Keratinocyte (primary cell): ENCODE results near the gene STK32C.

ENCODE experiments used
- CTCF ChIP-seq, 3 experiments: IDR thresholded peaks in 1 of 3; conservative IDR thresholded peaks in 1 of 3; optimal IDR thresholded peaks in 1 of 3; 2 replicates in 2 of 3; 3 replicates in 1 of 3; pipeline versions ENCODE3 to v1.5.1; 2011; ENCODE audit warnings: low read length in 3 of 3, mild to moderate bottlenecking in 3 of 3, moderate library complexity in 2 of 3, control low read depth in 1 of 3, inconsistent platforms in 1 of 3; ENCODE audit not compliant: insufficient read depth in 2 of 3; ENCODE audit errors: extremely low read depth in 1 of 3
- EZH2 ChIP-seq: IDR thresholded peaks from one replicate; pipeline ENCODE4 v1.6.1; 2012; ENCODE audit warnings: inconsistent platforms, mild to moderate bottlenecking, low read length, moderate library complexity

- TF ChIP-seq CTCF (optimal IDR thresholded peaks at IDR 0.05 in 1 of 3, IDR thresholded peaks at IDR 0.05 in 1 of 3, conservative IDR thresholded peaks at IDR 0.05 in 1 of 3; ENCODE audit: extremely low read depth in 1 of 3, insufficient read depth in 2 of 3, low read length in 3 of 3) (no peak), EZH2 (no peak)
These were observed 142.3 kb downstream of the STK32C start for GRCh38 chr10:132165416-132165980.
